Measurements from ENCODE around the gene ITGB5.
"Not testable (repeated sequence)": the region's sequence is repeated elsewhere in the genome, so short reads cannot be mapped to it uniquely, and the experiment has no call there.

The ITGB5 gene

DNA sequence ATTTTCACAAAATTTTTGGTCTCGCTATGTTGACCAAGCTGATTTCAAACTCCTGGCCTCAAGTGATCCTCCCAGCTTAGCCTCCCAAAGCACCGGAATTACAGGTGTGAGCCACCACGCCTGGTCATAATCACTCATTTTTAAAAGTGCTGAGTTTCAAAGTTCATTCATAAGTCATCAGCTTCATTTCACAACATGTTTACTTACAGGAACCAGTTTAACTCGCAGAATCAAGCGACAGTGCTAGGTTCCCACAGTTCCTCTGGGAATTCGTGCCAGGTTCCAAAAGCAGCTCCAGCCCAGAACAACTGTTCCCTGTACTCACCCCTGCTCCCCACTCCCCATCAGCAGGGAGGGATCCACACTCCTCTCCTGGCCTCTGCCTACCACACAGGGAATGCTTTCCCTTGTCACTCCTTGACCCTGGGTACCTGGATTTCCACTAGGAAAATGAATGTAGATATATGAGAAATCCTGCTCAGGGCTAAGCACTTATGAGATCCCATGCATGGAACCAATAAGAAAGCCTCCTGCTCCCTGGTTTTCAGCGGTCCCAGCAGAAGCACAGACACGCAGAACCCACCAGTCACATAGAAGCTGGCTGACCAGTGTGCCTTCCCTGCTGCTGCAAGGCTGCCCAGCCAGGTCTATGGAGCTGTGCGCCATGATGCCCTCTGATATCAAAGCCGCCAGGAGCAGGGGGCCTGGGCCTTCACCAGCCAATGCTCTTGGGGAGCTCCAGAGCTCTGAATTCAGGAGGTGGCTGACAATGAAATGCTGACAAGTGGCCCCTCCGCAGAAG lies 72.3 kb downstream of the ITGB5 start:
- no peak for DNase-seq (ENCODE audit: low read depth)

DNA sequence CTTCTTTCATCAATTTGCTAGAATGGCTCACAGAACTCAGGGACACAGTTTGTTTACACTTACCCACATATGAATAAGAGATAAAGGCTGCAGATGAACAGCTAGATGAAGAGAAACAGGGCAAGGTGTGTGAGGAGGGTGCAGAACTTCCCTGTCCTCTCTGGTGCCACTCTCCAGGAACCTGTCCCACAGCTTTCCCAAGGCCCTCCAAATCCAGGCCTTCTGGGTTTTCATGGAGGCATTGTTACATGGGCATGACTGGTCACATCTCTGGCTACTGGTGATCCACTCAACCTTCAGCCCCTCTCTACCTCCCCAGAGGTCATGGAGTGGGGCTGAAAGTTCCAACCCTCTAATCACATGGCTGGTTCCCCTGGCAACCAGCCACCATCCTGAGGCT lies 73.6 kb downstream of the ITGB5 start:
- no peak for DNase-seq (ENCODE audit: low read depth)

DNA sequence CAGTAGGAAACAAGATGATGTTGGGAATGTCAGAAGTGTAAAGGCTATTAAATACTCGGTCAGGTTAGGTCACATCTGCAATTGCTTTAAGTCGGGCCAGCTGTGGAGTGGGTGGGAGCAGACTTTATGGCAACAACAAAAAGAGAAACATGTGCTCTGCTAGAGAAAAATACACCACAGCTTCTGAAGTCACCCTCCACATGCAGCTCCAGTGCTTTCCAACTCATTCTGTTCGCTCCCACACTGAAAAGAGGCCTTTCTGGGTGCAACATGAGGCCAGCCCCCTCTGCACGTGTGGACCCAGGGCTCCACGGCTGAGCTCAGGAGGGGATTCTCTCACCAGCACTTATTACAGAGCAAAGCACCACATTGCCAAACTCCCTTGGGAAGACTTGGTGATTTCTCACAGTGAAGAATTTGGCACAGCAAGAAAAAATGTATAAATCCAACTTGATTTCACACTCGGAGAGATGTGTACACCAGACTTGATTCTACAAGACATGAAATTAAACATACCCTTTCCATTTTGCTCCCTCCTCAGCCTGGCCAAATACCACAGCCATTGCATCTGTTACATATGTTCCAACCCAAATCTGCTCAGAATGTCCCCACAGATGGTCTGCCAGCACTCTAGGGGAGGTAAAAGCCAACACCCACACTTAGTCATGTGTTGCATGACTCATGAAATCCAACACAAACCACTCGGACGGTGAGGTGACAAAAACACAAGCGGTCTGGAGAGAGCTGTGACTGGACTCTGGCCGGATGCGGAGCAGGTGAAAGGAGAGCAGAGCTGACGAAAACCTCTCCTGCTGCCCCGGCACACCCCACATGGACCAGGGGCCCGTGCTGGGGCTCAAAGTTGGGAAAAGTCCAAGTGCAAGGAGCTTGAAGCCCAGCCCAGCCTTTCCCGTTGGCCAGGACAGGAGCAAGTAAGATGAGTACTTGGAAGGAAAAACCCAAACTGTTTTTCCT lies 74.6 kb downstream of the ITGB5 start:
- DNase-seq (ENCODE audit: low read depth): peak; percentile 92

DNA sequence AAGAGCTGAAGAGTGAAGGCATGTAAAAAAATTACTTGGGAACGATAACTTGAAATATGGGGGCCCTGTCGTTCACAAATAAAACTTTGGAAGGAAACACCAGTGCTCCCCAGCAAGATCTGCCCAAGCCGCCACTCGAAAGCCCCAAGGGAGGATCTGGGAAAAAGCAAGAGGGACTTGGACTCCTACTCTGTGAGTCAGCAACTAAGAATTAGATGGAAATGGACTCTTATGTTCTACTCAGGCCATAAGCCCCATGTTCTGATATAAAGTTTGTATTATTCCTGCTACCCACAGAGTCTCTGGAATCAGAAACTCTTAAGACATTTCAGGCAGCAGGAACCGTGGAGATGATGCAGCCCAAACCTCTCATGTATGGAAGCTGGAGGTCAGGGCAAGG lies 75.7 kb downstream of the ITGB5 start:
- DNase-seq (ENCODE audit: low read depth): no peak

DNA sequence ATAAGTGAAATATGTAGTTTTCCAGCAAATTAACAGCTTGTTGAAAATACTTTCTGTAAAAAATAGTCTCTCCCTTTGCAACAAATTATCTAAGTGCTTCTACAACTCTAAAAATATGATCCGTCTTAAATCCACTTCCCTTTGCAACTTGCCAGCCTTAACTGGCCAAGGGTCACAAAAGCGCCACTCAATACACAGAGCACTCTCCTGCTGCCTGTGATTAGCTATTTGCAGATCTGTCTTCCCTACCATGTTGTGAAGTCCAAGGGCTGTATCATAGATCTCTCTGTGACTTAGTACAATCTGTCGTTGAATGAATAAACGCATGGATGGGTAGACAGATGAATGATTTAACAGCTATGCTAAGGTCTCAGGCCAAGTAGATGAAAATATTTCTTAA lies 76.2 kb downstream of the ITGB5 start:
- no peak for DNase-seq (ENCODE audit: low read depth)

DNA sequence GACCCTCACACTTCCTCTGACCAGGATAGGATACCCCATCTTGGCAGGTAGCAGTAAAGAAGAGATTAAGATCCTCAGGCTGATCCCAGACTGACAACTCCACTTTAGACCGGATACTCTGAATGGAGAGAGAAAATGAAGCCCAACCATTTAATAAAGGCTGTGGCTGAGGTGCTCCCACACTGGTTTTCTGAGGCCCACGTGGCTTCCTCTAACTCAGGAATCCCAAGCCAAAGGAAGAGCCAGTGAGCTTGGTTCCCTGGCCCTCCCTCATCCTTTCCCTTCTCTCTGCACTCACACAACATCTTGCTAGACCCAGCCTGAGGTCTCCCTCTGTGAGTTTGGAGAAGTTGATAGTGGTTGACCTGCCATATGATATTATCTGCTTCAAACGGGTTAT lies 78.1 kb downstream of the ITGB5 start:
- DNase-seq (ENCODE audit: low read depth): no peak

DNA sequence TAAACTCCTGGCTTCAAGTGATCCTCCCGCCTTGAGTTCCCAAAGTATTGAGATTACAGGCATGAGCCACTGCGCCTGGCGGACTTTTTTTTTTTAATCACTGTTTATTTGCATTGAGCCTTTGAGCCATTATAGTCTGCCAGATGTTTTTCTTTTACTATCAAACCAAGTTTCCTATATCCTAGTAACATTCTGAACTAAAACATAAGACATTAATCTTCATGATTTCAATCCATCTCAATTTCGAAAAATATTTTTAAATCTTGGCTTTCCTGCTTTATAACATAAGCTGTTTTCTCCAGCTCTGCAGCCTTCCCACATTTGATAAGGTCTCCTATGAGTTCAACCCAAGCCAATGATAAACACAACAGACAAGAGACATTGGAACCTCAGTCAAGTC lies 81.5 kb downstream of the ITGB5 start:
- no peak for DNase-seq (ENCODE audit: low read depth)

DNA sequence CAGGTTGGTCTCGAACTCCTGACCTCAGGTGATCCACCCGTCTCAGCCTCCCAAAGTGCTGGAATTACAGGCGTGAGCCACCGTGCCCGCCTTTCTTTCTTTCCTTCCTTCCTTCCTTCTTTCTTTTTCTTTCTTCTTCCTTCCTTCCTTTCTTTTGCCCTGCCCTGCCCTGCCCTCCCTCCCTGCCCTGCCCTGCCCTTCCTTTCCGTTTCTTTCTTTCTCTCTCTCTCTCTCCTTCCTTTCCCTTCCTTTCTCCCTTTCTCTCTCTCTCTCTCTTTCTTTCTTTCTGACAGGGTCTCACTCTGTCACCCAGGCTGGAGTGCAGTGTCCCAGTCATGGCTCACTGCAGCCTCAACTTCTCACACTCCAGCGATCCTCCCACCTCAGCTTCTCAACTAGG lies 82.3 kb downstream of the ITGB5 start:
- DNase-seq (ENCODE audit: low read depth): no peak

DNA sequence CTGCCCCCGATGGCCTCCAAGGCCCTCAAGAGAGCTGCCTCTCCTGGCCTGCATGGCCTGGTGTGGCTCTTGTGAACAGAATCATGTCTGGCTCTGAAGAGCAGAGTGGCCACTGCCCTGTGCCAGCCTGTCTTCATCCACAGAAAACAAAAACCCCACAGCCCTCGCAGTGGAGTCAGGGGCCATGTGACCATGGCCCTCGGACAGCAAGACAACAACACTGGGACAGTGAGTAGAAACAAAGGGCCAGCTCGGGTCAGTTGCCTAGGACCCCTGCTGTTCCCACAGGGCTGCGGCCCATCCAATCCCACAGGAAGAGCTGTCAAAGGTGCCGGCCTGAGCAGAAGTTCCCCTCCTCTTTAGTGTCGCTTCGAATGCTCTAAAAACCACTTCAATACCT lies 84.5 kb downstream of the ITGB5 start:
- no peak for DNase-seq (ENCODE audit: low read depth)

DNA sequence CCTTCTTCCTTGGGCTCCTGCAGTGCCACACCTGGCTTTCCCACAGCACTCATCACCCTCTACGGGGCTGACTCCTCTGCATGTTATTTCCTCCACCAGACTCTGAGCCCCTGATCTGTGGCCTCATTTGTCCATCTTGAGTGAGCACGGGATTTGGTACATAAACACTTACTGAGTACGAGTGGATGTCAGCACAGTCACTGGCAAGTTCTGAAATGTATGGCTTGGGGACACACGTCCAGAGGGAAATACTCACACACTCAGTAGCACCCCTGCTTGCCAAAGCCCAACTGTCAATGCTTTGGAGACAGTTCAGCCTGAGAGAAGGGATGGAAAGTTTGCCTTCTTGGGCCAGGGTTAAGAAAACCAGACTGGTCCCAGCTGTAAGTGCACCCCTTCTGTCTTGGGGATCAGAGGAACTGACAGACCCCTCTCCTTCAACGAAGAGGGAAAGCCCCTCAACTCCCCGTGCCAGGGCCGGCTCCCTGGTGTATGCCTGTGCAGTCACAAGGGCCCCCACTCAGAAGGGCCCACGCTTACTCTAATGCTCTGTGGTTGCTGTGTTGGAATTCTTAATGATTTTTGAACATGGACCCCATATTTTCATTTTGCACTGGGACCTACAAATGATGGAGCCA lies 85.0 kb downstream of the ITGB5 start:
- DNase-seq (ENCODE audit: low read depth): no peak

DNA sequence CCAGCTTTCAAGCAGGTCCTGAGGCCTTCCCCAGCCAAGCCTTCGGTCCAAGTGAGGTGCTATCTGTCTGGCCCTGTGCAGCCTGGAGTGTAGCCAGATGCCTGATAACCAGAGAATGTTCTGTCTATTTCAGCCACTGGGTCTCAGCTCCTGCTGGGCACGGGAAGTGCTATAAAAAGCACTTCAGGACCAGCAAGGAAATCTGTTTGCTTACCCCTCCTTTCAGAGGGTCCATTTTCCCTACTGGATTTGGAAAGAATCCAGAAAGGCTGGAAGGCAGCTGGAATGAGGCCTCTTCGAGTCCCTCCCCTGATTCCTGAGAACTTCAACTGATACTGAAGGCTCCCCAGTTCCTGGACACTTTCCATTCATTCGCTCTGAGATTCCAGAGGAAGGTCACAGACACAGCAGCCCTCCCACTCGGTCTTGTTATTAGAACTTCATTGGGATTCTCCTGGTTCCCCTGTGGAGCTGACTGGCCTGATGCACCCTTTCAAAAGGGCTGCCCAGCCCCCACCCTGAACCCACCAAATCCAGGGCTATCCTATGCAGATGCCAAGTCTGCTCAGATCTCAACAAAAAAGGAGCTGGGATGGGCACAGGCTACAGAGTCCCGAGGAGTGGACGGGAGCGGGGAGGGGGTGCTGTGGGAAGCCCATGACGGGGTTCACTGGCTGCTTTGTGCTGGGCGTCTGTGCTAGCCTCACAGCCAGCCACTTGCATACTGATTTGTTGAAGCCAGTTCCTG lies 86.5 kb downstream of the ITGB5 start:
- DNase-seq (ENCODE audit: low read depth): no peak

DNA sequence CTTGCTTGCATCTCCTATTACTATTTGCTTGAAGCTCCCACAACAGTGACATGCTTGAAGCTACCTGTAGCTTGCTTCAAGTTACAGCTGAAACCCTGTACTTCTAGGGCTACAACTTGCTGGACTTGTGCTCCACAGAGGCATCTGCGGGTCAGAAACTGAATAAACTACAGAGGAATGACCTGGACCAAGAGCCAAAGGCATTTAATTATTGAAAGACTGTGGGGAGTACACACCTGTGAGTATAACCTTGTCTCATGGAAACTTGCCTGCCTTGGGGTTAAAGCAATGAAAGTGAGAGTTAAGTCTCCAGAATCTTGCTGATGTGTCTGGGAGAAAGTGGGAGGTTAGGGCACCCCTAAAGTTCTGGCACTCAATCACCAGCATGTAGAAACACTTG lies 87.1 kb downstream of the ITGB5 start:
- no peak for DNase-seq (ENCODE audit: low read depth)

DNA sequence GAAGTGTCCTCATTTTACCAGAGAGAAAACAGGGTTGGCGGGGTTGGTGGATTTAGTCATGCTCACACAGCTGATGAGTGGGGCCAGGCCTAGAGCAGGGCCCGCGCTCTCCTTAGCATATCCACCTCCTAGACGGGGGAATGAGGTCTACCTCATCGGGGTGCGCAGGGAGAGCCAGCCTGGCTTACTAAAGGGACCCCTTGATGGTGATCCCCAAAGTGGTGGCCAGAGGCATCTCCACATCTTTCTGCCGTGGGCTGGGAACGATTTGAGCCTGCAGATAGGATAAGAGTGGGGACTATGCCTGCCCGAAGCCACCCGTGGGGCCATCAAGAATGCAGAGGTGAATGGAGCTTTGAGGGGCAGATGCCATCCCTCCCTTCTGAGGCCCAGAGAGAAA lies 87.5 kb downstream of the ITGB5 start:
- no peak for DNase-seq (ENCODE audit: low read depth)

DNA sequence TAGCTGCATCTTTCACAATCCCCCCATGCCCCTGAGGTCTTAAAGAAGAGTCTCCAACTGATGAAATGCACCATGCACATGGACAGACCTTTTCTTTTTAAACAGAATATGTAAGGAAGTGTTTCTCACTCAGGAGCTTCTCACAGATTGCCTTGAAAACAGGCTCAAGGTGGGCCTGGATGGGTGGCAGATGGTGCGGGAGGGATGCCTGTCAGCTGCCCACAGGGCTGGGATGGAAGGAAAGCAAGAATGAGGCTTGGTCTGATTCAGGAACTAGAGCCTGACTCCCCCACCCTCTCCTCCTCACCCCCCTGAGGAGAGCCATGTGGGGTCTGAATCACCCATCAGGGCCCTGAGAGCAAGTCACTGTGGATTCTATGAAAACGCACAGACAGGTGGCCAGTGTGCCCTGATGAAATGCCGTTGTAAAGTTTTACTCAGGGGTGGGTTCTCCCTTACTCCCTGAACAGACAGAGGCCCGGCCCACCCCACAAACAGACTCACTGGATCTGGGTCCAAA lies 89.7 kb downstream of the ITGB5 start:
- DNase-seq (ENCODE audit: low read depth): no peak

DNA sequence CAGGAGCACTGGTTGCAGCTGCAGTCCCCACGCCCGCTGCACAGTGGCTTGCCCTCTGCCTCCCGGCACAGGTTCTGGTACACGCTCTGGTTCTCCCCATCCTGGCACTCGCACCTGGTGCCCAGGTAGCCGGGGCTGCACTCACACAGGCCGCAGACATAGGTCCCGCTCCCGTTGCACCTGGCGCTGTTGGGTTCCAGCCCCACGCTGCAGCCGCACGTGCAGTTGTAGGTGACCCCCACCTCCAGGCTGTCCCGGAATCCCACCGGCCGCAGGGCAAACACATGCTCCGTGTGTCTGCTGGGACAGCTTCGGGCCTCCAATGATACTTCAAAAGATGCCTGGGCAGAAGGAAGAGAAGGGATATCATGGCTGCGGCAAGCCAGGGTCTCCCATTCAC lies 90.7 kb downstream of the ITGB5 start:
- DNase-seq (ENCODE audit: low read depth): no peak

DNA sequence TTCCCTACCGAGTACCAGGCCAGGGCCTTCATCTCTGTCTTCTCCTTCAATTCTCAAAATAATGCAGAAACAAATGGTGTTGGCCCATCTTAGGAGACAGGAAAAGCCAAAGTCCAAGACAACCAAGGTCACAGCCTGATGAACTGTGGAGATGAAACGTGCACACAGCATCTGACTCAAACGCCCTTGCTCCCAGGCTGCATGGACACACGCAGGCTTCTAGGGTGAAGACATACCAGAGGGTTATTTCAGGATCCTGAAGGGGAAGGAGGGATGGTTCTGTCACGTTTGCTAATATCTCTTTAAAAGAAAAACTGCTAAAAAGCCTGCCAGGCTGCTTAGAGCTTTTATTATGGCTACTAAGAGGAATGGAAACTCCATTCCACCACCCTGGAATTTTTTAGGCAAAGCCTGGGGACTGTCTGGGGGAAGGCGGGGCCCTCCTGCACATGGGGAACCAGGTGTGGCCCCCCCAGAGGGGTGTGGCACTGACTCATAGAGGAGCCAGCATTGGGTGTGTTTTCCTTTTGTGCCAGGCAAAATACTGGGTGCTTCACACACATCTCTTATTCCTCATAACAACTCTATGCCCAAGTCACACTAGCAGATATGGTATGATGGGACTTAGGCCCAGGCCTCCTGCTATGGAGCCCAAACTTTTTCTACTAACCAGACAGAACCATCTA lies 94.0 kb downstream of the ITGB5 start:
- DNase-seq (ENCODE audit: low read depth): peak; percentile 88

DNA sequence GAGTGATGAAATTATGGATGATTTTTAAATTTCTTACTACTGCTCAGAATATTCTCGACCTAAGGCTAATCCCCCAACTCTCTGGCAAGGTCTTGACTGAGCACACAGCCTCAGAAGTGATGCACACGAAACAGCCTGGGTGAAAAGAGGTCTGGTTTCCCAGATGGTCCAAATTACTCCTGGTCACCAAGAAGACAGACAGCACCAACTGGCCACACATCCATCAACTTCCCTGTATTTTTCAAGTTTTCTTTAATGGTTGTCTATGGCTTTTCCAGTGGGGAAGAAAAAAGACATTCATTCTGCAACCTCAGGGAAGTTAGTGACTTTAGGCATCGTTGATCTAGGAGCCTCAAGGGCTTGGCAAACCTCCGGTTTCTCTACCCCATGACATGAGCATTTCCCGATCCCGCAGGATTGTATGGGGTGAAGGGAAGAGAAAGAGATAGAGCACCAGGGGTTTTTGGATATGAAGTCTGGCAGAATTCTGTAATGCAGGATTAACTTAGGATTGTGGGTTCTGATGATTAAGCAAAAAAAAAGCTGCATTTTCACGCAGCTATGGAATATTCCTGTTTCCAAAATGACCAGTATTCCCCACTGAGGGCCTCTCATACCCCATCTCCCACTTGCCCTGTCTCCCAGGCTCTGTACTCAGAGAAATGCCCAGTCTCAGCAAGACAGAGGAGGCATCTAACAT lies 94.7 kb downstream of the ITGB5 start:
- DNase-seq (ENCODE audit: low read depth): no peak

DNA sequence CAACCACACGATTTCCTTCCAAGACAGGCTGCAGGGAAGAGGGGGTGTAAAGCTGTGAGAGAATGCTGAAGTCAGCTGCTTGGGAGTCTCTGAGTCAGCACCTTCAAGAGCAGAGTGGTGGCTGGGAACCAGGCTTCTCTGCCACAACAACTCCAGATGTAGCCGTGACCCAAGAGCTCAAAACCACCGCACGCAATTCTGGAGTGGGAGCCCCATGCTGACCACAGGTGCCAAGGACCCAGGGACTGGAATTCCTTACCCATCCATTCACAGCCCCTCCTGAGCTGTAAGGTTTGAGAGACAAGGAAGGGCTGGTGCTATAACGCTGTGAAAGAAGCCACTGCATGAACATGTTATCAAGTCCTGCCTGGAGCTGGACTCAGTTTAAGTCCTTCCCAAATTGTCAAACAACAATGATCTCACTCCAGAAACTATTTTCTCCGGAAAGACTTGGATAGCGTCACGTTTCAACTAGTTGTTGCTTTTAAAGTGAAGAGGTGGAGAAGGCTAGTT lies 95.5 kb downstream of the ITGB5 start:
- peak; percentile 96 for DNase-seq (ENCODE audit: low read depth)

DNA sequence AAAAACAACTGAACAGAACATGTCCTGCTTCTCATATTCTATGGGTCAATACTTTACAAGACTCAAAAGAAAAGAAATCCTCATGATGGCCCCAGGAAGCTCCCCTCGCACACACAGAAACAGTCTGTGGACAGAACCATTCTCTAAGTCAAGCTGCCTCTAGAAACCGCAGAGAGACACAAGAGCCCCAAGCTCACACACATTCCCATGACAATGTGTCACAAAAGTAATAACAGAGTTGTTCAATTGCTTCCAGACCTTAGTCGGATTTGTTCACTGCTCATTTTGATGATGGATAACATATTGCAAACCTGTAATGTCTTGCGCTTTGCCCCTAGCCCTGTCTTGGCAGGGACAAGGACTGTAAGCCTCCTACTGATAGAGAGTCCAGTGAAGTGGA lies 96.0 kb downstream of the ITGB5 start:
- peak; percentile 91 for DNase-seq (ENCODE audit: low read depth)

DNA sequence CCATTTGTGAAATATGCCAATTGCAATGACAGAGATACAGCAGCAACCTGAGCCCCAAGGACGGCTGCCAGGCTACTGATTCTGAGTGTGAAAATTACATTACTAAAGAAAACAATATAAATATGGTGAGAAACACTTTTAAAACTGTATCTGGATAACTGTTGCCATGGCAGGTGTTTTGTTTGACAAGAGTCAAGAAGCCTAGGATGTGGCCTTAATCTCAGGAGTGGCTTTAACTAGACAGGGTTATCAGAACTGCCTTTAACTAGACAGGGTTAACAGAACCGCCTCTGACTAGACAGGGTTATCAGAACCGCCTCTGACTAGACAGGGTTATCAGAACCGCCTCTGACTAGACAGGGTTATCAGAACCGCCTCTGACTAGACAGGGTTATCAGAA lies 98.1 kb downstream of the ITGB5 start:
- not testable (repeated sequence) for DNase-seq (ENCODE audit: low read depth)

Data from GM04503 (cell line).